AG09309 (cell line): ENCODE measurements around the gene TMEM271.

Experiments
- DNase-seq: peaks from one replicate; pipeline ENCODE4 v3.0.0-alpha.2; 2010; ENCODE audit warnings: low read depth
- H3K4me3 ChIP-seq: 2 replicates; pipeline ENCODE4 v1.5.1; 2011; ENCODE audit warnings: mild to moderate bottlenecking, low read depth, low read length, moderate library complexity; ENCODE audit not compliant: control insufficient read depth
- TF ChIP-seq, protein P1 (sequence below): IDR thresholded peaks from 2 replicates; pipeline ENCODE4 v1.5.1; 2011; ENCODE audit warnings: mild to moderate bottlenecking, low read depth, low read length, inconsistent platforms; ENCODE audit not compliant: insufficient read depth, control insufficient read depth; ENCODE audit errors: missing control alignments

Gene TMEM271

DNA sequence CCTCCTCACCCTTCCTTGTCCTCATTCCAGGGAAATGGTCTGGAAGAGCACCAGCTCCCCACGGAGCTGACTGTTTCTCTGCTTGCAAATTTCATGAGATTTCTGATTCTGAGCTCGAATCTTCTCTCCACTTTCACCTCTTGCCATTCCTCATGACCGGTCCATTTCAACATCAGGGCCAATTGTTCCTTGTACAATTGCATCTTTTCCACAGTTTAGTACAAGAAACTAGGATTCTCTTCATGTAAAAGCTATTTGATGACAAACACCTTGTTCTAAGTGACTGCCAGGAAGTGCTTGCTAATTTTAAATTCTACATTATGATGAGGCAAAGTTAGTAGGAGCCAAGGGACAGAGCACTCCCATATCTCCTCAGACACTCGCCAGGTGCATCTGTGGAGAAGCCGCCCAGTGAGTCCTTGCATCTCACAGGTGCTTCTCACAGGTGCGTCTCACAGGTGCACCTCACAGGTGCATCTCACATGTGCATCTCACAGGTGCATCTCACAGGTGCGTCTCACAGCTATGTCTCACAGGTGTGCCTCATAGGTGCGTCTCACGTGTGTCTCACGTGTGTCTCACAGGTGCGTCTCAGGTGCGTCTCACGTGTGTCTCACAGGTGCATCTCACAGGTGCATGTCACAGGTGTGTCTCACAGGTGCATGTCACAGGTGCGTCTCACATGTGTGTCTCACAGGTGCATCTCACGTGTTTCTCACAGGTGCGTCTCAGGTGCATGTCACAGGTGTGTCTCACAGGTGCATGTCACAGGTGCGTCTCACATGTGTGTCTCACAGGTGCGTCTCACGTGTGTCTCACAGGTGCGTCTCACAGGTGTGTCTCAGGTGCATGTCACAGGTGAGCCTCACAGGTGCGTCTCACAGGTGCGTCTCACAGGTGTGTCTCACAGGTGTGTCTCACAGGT lies 46.2 kb upstream of the TMEM271 start:
- no peak overlapping the region for H3K4me3 ChIP-seq
- no peak for DNase-seq
- TF ChIP-seq, protein P1, sequence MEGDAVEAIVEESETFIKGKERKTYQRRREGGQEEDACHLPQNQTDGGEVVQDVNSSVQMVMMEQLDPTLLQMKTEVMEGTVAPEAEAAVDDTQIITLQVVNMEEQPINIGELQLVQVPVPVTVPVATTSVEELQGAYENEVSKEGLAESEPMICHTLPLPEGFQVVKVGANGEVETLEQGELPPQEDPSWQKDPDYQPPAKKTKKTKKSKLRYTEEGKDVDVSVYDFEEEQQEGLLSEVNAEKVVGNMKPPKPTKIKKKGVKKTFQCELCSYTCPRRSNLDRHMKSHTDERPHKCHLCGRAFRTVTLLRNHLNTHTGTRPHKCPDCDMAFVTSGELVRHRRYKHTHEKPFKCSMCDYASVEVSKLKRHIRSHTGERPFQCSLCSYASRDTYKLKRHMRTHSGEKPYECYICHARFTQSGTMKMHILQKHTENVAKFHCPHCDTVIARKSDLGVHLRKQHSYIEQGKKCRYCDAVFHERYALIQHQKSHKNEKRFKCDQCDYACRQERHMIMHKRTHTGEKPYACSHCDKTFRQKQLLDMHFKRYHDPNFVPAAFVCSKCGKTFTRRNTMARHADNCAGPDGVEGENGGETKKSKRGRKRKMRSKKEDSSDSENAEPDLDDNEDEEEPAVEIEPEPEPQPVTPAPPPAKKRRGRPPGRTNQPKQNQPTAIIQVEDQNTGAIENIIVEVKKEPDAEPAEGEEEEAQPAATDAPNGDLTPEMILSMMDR = no peak

DNA sequence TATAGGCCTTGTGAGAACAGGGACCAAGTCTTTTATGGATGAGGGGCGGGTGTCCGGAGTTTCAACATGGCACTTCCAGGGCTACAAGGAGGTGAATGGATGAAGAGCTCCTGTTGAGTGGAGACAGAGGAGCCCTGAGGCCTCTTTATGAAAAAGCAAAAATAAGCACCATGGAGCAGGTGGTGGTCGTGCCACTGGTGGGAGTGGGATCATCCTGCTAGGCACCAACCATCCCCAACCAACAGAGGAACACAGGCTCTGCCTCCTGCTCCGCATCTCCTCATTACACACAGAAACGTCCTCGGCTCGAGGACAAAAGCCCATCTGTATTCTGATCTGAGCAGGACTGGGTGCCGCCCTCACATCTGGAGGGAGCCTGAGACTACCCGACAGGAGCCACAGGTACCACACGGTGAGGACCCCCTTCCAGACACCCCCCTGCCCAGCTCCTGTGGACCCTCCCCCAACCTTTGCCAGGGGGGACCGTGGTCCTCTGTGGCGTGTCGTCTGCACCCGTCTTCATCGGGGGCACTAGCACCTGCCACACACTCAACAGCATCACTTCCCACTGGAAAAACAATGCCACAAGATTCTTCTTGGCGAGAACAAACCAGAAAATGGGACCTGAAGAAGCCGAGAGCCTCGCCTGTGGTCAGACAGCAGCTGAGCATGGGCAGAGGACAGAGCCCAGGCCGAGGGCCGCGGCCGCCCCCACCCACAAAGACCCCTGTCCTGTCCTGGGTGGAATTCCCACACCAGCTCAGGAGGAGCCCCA lies 45.4 kb upstream of the TMEM271 start:
- no peak for DNase-seq
- no peak overlapping the region for H3K4me3 ChIP-seq
- TF ChIP-seq, protein P1 = no peak

DNA sequence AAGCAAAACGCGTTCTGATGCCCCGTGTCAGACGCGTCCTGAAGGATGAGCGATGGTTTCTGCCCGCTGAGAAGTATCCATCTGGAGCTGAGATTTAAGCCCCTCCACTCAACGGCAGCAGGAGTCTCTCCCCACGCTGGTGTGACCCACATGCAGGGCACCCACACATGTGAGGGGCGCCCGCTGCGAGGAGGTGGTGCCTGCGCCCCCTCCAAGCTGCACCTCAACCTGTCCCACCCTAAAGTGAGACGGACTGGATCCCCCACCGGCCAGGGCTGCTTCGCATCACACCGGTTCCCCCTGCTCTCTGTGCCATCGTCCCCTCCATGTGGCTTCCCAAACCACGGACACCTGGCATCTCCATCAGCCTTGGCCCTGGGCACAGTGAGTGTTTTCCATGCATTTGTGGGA lies 44.8 kb upstream of the TMEM271 start:
- H3K4me3 ChIP-seq = no peak overlapping the region
- TF ChIP-seq, protein P1 = no peak
- DNase-seq = no peak

DNA sequence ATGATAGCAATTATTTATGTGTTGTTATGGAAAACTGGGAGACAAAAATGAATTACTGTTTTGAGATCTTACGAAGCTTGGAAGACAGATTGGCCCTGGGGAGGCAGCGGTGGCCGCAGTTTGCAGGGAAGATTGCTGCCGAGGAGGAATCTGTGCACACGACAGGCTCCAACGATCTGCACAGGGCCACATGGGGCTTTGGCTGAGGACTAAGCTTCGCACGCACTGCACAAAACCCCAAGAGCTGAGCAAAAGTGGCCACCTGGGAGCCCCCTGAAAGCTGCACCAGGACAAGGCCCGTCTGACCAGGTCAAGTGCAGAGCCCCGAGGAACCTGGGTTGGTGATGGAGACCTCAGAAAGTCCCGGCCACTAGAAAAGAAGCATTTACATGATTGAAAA lies 44.1 kb upstream of the TMEM271 start:
- TF ChIP-seq, protein P1 = no peak
- no peak overlapping the region for H3K4me3 ChIP-seq
- DNase-seq = no peak

DNA sequence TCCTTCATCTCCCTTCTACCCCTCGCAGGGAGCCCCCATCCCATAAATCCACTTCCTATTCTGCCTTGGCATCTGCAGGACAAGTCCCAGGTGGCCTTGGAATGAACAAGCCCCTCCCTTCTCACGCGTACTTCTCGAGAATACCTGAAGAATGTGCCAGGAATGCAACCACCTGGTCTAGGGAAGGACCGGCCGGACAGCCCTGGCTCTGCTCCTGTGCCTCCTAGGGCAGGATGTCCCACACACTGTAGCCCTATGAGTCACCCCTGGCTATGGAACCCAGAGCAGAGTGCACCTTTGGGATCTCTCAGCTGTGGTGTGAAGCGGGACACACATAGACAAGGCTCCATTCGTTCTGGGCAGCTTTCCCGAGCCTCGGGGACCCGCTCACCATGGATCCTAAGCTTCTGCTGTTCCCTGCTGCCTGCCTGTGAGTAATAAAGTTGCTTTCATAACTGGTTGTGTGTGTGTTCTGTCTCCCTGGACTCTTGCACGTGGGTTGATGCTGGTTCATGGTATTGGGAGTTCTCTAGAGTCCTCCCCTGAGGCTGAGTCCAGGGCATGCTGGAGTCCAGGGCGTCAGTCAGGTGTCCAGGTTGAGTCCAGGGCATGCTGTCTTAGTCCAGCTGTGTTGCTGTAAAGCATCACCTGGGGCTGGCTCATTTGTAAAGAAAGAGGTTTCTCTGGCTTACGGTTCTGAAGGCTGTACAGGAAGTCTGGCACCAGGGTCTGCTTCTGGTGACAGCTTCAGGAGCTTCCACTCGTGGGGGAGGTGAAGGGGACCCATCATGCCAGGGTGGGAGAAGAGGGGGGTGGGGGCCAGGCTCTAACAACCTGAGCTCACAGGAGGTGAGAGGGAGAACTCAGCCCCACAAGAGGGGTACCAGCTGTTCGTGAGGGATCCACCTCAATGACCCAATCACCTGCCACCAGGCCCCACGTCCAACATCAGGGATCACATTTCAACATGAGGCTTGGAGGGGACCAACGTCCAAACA lies 41.8 kb upstream of the TMEM271 start:
- TF ChIP-seq, protein P1 = no peak

More for the DNA sequence above, 41.8 kb upstream of the TMEM271 start:
- no peak overlapping the region for H3K4me3 ChIP-seq
- DNase-seq = no peak
